NCI-H2081 (cell line): ENCODE measurements around the gene LRFN2.

ENCODE experiments used
- DNase-seq, 2 experiments: peaks; one replicate each; lab custom pipeline; 2025; lab: John Stamatoyannopoulos, UW

LRFN2 gene

GRCh38 chr6:40436685-40437604, 150.2 kb downstream of the LRFN2 start:
- peak in 1 of 2 experiments; percentile 43 for DNase-seq

DNA sequence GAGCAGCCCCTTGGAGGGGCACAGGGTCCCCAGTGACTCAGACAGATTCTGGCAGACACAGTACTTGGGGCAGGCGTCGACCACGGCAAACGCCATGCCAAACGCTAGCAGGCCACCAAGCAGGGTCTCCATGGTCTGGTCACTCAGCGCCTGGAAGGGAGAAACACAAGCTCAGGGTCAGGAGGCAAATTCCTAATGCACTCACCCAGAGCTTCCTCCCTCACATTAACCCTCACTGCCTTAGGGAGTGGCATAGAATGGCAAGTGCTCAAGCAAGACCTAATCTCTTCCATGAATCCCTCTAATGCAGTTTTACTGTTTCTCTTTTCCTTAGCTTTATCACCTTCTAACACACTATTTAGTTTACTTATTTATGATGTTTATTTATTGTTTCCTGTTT, 154.2 kb downstream of the LRFN2 start:
- DNase-seq, result no peak

DNA sequence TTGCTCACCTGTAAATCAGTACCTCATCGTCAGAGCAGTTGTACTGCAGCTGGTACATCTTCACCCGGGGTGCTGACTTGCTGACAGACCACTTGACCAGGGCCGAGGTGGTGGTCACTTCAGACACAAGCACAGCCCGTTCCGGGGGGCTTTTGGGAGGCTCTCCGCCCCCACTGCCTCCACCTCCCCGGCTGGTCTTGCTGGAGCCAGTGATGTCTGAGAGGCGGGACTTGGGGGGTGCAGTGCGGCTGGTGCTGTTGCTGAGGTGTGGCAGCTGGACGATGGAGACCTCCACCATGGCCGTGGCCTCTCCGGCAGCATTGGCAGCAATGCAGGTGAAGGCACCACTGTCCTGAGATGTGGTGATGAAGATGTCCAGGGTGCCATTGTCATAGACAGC, 155.5 kb downstream of the LRFN2 start:
- no peak for DNase-seq

GRCh38 chr6:40427196-40427595, 160.0 kb downstream of the LRFN2 start:
- DNase-seq, result no peak

GRCh38 chr6:40426346-40427066, 160.7 kb downstream of the LRFN2 start:
- DNase-seq, result no peak

DNA sequence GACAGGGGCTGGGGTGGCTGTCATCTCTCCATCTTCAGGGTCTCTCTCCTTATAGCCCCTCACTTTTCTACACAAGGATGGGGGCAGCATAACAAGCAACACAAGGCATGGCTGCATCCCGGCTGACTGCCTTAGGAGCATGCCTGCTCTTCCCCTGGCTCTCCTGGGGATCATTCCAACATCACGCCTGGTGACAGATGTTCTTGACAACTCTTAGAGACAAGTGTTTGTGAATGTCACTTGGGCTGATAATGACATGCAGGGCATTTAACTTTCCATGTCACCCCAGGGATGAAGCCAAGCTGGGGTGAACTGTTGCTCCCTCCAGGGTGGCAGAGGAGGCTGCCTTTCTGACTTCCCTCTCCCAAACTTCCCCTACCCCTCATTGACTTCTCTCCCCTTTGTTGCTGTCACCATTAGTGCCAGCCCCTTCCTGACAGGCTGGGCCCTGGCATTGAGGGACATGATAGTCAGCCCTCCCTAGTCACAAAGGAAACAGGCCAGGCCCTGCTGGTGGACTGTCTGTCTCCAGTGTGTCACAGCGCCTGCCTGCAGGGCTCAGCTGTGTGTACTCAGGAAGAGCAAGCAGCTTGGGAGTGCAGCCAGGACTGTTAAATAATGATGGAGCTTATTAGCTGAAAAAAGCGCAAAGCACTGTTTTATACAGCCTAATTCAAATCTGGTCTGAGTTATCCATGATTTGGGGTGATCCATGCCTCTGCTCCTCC, 161.8 kb downstream of the LRFN2 start:
- peak; percentile 58 to 86 for DNase-seq

GRCh38 chr6:40422046-40422445, 165.1 kb downstream of the LRFN2 start:
- no peak for DNase-seq

GRCh38 chr6:40419946-40420728, 167.0 kb downstream of the LRFN2 start:
- no peak for DNase-seq

GRCh38 chr6:40419377-40419776, 167.8 kb downstream of the LRFN2 start:
- no peak for DNase-seq

GRCh38 chr6:40417031-40417430, 170.1 kb downstream of the LRFN2 start:
- no peak for DNase-seq

DNA sequence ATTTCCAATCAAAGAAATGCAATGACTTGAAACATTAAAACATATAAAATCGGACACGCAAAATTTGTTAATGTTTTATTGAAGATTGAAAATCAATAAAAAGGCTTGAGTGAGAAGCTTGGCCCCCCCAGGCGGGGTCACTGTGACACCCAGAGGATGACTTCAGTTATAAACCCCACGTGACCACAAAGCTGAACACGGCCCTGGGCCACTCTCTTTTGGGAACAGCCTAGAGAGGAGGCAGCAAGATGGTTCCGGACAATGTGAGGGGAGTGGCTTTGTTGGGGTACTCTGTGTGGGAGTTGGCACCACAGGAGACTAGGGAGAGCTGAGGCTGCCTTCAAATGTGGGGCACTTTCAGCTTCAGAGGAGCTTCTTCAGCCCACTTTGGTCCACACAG, 172.5 kb downstream of the LRFN2 start:
- no peak for DNase-seq

DNA sequence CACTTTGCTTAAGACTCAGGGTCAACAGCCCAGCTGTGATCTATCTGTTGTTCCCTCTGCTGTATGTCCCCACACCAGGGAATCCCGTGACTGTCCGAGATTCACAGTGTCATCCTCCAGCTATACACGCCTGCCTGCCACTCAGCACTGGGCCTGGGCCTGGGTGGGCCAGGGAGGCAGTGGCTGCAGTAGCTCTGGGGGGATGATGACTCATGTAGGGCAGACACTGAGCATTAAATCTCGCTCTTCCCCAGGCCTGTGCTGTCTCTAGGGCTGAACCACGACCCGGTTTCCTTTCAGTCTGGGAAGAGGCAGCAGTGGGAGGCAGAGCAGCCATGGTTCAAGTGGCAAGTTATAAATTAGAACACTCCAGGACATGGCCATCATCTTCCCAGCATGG, 173.9 kb downstream of the LRFN2 start:
- DNase-seq, result no peak

- DNase-seq, result no peak
Measured at GRCh38 chr6:40411881-40412280, 175.3 kb downstream of the LRFN2 start.

DNA sequence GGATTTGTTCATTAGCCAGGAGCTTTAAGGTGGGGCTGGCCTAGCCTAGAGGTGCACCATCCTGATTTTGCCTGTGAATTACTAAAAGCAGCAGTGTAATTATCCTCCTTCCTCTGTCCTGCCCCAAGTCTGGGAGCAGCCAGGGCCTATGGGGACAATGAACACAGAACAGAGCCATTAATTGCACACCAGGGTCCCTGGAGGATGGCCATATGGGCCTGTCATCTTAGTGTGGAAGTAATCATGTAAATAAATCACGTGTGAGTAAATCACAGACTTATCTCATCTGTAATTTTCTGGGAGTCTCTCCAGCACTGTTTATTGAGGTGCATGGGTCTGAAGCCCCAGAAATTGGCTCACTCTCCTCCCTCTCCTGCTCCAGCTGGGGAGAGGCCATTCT, 176.3 kb downstream of the LRFN2 start:
- peak; percentile 34 to 73 for DNase-seq

- peak in 1 of 2 experiments; percentile 43 for DNase-seq
Measured at GRCh38 chr6:40409716-40410397, 177.3 kb downstream of the LRFN2 start.

DNA sequence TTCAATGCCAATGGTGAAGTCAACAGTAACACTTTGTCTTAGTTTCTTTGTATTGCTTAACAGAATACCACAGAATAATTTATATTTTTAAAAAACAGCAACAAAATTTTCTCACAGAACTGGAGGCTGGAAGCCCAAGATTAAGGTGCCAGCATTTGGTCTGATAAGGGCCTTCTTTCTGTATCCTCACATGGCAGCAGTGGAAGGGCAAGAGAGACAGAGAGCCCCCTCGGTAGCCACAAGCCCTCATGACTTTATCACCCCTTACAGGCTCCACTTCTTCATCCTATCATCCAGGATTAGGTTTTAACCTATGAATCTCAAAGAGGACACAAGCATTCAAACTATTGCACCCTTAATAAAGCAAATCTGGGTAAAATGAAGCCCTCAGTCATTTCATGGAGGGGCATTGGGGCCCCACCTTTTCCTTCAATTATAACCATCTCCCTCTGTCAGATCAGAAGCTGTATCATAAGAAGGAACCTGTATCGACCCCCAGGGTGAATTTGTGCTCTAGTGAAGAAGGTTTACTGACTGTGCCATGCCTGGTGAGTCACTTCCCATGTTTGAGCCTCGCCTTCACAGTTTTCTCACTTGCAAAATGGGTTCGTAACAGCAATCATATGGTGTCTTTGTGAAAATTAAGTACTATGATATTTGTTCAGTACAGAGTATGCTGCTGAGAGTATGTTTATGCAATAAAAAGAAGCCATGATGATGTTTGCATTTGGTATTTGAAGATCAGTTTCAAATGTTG, 178.2 kb downstream of the LRFN2 start:
- no peak for DNase-seq

DNA sequence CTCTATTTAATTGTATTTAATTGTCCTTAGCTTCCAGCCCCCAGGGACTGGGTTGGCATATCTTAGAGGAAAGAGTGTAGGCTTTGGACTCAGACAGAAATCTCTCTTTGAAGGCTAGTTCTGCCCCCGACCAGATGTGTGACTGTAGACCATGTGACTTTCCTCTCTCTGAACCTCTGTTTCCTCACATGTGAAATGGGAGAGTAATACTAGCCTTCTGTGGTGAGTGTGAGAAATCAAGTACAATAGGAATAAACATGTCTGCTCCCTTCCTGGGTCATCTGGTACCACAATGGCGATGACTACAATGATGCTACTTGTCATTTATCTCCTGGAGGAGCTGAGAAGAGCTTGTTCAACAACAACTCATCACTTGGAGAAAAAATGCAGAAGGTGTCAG, 179.9 kb downstream of the LRFN2 start:
- DNase-seq, result no peak

DNA sequence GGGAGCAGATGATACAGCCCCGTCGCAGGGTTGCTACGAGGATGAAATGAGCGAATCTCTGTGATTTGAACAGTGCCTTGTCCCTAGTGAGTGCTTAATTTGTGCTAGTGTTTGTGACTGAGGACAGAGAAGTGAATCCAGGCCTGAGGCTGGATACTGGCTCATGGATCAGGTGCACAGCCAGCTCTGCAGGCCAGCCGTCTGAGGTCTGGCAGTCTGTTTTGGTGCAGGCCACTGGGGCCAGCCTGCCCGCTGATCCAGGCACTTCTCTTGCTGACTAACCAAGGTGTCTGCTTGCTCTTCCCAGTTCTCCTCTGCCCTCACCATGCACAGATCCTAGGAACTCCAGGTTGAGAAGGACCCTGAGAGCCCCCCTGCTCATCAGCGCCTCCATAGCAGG, 181.0 kb downstream of the LRFN2 start:
- DNase-seq, result no peak

DNA sequence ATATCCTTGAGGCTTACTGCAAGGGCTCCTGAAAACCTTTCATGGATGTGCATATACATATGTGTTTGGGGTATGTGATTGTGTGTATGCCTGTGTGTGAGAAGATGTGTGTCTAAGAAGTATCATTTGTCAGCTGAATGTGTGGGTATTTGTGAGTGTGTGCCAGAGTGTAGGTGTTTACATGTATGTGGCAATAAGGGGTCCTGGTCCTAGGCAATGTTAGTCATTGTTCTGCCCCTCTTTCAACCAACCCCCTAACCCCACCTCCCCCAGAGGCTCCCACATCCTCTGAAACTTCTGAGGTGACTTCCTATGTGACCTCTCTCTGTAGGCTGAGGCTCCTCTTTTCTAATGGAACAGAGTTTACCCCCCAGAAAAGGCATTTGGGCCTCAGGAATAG, 186.4 kb downstream of the LRFN2 start:
- no peak for DNase-seq

DNA sequence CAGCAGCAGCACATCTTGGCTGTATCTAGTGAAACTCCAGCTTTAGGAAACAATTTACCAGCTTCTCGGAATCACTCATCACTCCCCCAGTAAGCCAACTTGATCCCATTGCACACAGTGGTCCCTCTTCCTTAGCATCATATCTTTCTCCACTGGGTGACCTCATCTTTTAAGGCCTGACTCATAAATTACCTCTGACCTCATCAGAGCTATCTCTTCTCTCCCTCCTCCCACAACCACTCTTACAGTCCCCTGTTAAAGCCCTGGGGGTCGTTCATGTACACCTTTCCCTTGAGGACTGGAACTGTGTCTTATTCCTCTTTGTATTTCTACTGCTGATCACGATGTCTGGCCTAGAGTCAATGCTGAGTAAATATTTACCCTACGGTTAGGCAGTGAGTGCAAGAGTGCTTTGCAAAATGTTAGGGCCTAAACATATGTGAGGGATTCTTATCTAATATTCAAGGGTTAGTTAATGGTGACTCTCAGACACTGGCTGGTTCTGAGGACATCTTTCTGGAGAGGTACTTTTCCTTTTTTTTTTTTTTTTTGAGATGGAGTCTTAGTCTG, 187.2 kb downstream of the LRFN2 start:
- no peak for DNase-seq
